Mucosa of descending colon (tissue), 3 donors: ENCODE measurements around the gene LIAS. TPM values are rescaled to one million over a fixed set of nuclear protein-coding genes. Genes with fewer than 3 reads are reported as not detected.
"Not testable (repeated sequence)": the region's sequence is repeated elsewhere in the genome, so short reads cannot be mapped to it uniquely, and the experiment has no call there.

ENCODE experiments used
- ATAC-seq: fragments of 200-7000 bp; cut with Tn5 transposase; one replicate; pipeline ENCODE4 v1.9.1; 2020; ENCODE audit warnings: mild to moderate bottlenecking, moderate library complexity
- DNase-seq, 3 donors: peaks; one replicate each; pipeline ENCODE4 v3.0.0-alpha.2; 2020
- H3K36me3 ChIP-seq: fragments of 200-600 bp; one replicate; pipeline ENCODE4 v1.8.0; 2021; ENCODE audit warnings: low read depth, mild to moderate bottlenecking
- H3K4me1 ChIP-seq: fragments of 200-600 bp; one replicate; pipeline ENCODE4 v1.8.0; 2021; ENCODE audit warnings: low read depth, mild to moderate bottlenecking
- H3K4me3 ChIP-seq: fragments of 200-600 bp; one replicate; pipeline ENCODE4 v1.8.0; 2021; ENCODE audit warnings: mild to moderate bottlenecking
- H3K9me3 ChIP-seq: fragments of 200-600 bp; one replicate; pipeline ENCODE4 v1.8.0; 2021; ENCODE audit warnings: mild to moderate bottlenecking
- CTCF ChIP-seq: fragments of 200-600 bp; IDR thresholded peaks from one replicate; pipeline ENCODE4 v1.8.0; 2022; ENCODE audit warnings: antibody characterized with exemption, mild to moderate bottlenecking
- intact Hi-C, 2 donors: fragments of 100-400 bp; cut with DNase I in 1 of 2; cut with micrococcal nuclease in 1 of 2; formaldehyde crosslinking; loops; one replicate each; pipeline versions ENCODE4 v1.11.0 to v1.11.1; 2022; cut with DNase I, micrococcal nuclease
- total RNA-seq, 3 donors: library from RNA; stranded (reverse); fragmentation: NEBNext Ultra II Directional in 2 of 3; extraction: Animal tissue kit (Norgen Biotek cat#: 25700) in 2 of 3; gene quantifications; one replicate each; pipeline versions ENCODE4 v1.2.1 to v1.2.4, GENCODE V29; 2021 to 2023
- donor health status: DM: no; HTN: no; CAD: no; lungs with moderate emphysema.
- donor health status: DM: no; HTN: no; CAD: no.
- donor health status: DM: no; HTN: yes; CAD: no.

LIAS gene
- total RNA-seq, 3 donors from 2014 or later, result 16.5 to 30.1 (median 22.4) TPM

DNA sequence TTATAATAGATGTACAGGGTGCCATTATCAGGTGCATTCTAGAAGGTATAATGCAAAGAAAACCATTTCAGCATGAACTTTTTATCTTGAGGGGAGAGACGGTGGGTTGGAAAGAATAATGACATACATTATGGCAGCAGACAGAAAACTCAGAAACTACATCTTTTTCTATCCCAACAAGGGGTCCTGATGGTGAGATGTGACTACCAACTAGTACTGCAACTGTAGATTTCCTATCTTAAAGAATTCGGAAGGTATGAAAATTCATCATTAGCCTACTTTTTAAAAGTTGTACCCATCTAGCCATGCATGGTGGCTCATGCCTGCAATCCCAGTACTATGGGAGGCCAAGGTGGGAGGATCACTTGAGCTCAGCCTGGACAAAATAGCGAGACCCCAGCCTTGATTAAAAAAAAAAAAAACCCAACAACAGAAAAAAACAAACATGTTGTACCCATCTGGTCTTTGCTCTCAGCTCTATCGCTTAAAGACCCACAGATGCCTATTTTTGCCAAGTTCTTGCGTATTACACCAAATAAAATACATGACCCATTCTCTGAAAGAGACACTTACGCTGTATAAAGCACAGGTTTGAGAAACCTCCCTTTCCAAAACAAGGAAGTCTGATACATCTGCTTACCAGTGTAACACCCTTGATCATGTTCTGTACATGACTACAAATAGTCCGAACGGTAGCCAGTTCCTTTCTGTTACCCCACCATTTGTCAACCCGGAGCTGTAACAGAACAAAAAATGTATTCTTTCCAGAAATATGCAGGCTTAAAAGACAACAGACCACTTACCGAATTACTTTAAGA lies 1.7 kb upstream of the LIAS start:
- intact Hi-C loops, result no loop called here

DNA sequence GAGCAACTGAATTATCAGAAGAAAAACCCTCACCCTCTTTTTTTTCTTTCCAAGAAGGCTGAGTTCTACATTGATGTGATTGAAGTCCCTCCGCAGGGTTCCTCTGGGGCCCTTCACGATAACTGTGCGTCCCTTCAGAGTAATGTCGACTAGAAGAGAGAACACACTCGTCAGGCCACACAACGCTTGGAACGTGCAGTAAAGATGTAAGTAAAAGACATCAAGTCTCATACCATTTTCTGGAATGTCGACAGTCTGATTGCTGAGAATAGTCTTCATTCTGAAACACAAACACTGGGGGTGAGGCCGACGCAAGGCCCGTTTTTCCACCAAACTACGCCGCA lies 723 bp upstream of the LIAS start:
- ATAC-seq, result peak; percentile 4
- peaks cover 25% of the 10 kb centered on the region for H3K4me1 ChIP-seq
- peak overlapping the region; percentile 90 for H3K4me3 ChIP-seq
- DNase-seq, H3K9me3 ChIP-seq, intact Hi-C loops: not testable (repeated sequence)
- peaks cover 14% of the 10 kb centered on the region for H3K36me3 ChIP-seq

More for the DNA sequence above, 1.7 kb upstream of the LIAS start:
- no peak for TF ChIP-seq CTCF
- ATAC-seq (no peak), DNase-seq (no peak)
- peaks cover 17% of the 10 kb centered on the region for H3K36me3 ChIP-seq
- no peak overlapping the region for H3K4me3 ChIP-seq
- H3K9me3 ChIP-seq, result no peaks in the 10 kb centered on the region
- H3K4me1 ChIP-seq, result peaks cover 25% of the 10 kb centered on the region

GRCh38 chr4:39464886-39465501 lies 6.1 kb downstream of the LIAS start:
- DNase-seq (no peak), ATAC-seq (no peak)
- intact Hi-C loops, result loop anchor here in 1 of 2 donors (5.0 kb wide), 2 partner anchors 192 to 512 kb away; partner anchors contain the start of gene PDS5A
- H3K36me3 ChIP-seq, result no peaks in the 10 kb centered on the region
- H3K9me3 ChIP-seq, result no peaks in the 10 kb centered on the region
- peaks cover 7% of the 10 kb centered on the region for H3K4me1 ChIP-seq
- TF ChIP-seq CTCF, result no peak
- no peak overlapping the region for H3K4me3 ChIP-seq

DNA sequence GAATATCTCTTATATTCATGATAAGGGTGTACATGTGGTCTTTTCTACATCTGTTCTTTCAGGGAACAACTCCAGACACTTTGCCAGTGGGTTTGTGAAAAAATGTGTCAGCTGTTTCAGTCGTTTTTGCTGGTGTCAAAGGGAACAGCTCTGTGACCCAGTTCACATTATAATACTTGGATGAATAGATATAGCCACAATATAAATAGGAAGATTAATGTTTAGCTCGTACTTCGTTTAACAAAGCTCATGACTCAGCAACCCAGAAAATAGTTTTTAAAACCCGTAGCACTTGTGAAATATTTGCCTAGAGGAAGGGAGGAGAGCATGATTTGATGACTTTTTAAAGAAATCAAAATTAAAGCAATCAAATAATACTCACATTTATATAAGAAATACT lies 7.9 kb downstream of the LIAS start:
- intact Hi-C loops, result loop anchor here in 1 of 2 donors (5.0 kb wide), 2 partner anchors 191 to 511 kb away; partner anchors contain the start of gene PDS5A
- TF ChIP-seq CTCF, result no peak
- ATAC-seq, result peak; percentile 80
- DNase-seq, result no peak
- H3K9me3 ChIP-seq, result no peaks in the 10 kb centered on the region
- peaks cover 7% of the 10 kb centered on the region for H3K4me1 ChIP-seq
- H3K4me3 ChIP-seq, result no peak overlapping the region
- no peaks in the 10 kb centered on the region for H3K36me3 ChIP-seq

GRCh38 chr4:39467464-39467863 lies 8.6 kb downstream of the LIAS start:
- peaks cover 7% of the 10 kb centered on the region for H3K4me1 ChIP-seq
- no peak overlapping the region for H3K4me3 ChIP-seq
- no peaks in the 10 kb centered on the region for H3K9me3 ChIP-seq
- H3K36me3 ChIP-seq, result no peaks in the 10 kb centered on the region
- DNase-seq, result no peak
- ATAC-seq, result no peak
- intact Hi-C loops, result loop anchor here in 1 of 2 donors (5.0 kb wide), 2 partner anchors 190 to 510 kb away; partner anchors contain the start of gene PDS5A
- no peak for TF ChIP-seq CTCF

GRCh38 chr4:39469429-39470077 lies 10.7 kb downstream of the LIAS start:
- DNase-seq (peak in 1 of 3 donors; percentile 42), ATAC-seq (peak; percentile 91)
- intact Hi-C loops, result loop anchor here in 1 of 2 donors (5.0 kb wide), 2 partner anchors 188 to 508 kb away; partner anchors contain the start of gene PDS5A

More at GRCh38 chr4:39469429-39470077, 10.7 kb downstream of the LIAS start:
- TF ChIP-seq CTCF, result peak; percentile 46
- Histone ChIP-seq H3K36me3 (no peaks in the 10 kb centered on the region), H3K9me3 (no peaks in the 10 kb centered on the region), H3K4me1 (peaks cover 7% of the 10 kb centered on the region), H3K4me3 (no peak overlapping the region)
